ENCODE measurements around the gene NEK11.

Gene NEK11, protein sequence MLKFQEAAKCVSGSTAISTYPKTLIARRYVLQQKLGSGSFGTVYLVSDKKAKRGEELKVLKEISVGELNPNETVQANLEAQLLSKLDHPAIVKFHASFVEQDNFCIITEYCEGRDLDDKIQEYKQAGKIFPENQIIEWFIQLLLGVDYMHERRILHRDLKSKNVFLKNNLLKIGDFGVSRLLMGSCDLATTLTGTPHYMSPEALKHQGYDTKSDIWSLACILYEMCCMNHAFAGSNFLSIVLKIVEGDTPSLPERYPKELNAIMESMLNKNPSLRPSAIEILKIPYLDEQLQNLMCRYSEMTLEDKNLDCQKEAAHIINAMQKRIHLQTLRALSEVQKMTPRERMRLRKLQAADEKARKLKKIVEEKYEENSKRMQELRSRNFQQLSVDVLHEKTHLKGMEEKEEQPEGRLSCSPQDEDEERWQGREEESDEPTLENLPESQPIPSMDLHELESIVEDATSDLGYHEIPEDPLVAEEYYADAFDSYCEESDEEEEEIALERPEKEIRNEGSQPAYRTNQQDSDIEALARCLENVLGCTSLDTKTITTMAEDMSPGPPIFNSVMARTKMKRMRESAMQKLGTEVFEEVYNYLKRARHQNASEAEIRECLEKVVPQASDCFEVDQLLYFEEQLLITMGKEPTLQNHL

DNA sequence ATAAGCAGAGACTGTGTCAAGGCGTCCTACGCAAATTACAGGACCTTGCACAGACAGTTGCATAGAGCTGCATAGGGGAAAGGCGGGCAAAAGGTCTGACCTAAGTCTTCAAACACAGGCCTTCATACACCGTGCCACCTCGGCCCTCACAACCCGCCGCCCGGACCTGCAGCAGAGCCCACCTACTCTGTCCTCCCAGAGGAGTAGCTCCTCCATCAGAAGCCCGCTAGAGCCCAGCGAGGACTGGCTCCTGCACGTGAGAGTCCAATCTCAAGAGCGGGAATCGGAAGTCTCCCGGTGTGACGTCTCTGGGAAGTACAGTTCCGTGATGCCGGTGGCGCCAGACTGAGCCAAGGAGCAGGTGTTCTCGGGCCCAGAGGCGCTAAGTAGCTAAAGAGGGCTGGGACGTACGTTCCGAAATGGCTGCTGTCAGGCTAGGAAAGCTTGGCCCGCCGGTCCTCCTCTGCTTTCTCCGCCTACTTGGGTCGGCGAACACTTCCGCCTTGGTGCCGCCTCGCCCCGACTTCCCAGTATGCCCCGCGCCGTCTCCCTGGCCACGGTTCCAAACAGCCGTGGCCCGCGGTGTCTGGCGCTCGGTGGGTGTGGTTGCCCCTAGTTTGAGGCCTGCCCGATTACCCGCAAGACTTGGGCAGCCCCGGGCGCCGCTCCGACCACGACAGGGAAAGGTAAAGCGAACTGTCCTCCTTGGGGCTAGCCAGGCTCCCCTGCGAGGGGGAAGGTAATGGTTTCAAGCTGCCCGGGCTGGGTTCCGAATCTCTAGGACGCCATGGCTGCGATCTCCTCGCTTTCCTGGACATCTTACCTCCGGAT lies at the start of gene NEK11, which contains the start of gene ASTE1:
Gene NEK11 (plus strand): TSS at position 557 of the 831 bp plus-strand sequence. CDS start 2,832 bp downstream, outside the sequence.
Gene ASTE1 (minus strand): TSS at position 505 of the 831 bp plus-strand sequence. CDS start 1,519 bp downstream, outside the sequence.
- DNase-seq = peak; percentile 79

DNA sequence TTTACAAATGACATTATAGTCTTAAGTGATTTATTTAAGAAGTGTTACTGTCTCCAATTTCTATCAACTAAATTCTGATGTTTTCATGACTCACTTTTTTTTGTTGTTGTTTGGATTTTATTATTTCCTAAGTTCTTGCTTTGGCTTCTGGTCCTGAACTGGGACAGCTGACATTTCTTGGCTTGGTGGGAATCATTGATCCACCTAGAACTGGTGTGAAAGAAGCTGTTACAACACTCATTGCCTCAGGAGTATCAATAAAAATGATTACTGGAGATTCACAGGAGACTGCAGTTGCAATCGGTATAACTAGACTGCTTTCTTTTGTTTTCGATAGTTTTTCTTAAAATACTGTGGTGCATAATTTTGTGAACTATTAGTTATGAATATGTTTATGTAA lies 47.6 kb upstream of the NEK11 start:
- no peak for DNase-seq

DNA sequence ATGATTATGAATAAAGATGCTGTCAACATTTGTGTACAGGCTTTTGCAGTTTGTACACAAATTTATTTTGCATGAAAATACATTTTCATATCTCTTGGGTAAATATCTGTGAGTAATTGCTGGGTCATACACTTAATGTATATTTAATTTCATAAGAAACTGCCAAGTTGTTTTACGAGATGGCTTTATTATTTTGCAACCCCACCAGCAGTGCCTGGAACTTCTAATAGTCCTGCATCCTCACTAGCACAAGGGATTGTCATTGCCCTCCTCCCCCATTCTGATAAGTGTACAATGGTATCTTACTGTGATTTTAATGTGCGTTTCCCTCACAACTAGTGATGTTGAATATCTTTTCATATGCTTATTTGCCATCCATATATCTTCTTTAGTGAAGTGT lies 45.2 kb upstream of the NEK11 start:
- no peak for DNase-seq

DNA sequence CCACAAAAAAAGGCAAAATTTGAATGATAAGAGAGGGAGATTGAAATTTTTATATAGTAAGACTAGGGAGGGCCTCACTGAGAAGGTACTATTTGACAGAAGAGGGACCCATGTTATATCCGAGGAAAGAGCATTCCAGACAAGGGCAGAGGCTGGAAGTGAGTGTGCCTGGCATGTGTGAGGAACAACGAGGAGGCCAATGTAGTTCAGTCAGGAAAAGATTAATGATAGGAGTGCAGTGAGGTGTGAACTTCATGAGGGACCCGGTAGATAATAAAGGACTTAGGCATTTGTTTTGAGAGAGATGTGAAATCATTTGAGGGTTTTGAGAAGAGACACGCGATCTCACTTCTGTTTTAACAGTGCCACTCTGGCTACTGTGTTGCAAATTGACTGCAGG lies 36.4 kb upstream of the NEK11 start:
- DNase-seq = no peak

DNA sequence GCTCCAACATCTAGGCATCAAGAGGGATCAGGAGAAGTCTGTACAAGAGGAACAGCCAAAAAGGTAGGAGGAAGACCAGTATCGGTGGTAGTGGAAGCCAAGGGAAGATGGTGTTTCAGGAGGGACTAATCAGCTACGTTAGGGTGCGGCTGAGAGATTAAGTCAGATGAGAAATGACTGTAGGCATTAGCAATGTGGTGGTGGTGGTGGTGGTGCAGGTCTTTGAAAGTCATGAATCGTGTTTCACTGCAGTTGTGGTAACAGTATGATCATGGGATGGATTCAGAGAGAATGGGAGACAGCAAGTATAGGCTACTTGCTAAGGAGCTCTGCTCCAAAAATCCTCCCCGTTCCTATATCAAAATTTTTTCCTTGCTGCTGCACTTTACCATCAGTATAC lies 35.6 kb upstream of the NEK11 start:
- DNase-seq = no peak

DNA sequence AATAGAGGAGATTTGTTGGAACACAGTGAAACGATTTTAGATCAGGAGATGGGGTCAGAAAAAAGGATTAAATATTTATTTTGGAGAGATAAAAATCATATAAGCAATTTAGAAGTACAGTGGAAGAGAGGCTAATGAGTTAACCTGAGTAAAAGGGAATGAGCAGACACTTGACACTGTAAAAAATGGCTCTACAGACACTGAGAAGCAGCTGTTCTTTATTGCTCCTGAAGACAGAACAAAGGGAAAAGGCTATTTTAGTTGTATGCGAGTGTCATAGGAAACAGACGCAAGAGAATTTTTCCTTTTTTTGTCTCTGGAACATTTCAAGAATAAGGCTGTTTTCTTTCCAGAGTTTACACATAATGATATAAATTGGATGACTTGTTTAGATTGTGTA lies 34.3 kb upstream of the NEK11 start:
- no peak for DNase-seq

DNA sequence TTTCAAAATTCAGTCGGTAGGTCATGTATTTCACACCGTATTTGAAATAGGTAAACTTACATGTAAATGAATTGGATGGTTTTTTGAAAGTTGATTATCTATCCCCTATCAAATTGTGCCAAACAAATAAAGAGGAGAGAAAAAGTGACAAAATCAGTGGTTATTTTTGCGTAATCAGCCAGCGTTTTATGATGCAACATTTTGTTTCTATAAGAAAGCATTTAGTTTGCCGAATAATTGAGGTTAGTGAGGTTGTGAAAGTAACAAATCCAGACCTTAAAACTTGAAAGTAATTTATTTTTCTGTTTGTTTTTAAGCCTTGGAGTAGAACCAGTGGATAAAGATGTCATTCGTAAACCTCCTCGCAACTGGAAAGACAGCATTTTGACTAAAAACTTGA lies 29.4 kb upstream of the NEK11 start:
- no peak for DNase-seq

DNA sequence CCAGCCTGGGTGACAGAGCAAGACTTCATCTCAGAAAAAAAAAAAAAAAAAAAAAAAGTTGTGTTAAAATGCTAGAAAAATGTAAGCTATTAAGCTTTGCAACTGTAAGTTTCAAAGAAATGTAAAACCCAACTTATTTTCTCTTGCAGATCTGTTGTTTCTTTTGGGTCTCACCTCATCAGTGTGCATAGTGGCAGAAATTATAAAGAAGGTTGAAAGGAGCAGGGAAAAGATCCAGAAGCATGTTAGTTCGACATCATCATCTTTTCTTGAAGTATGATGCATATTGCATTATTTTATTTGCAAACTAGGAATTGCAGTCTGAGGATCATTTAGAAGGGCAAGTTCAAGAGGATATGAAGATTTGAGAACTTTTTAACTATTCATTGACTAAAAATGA lies 25.6 kb upstream of the NEK11 start:
- no peak for DNase-seq

DNA sequence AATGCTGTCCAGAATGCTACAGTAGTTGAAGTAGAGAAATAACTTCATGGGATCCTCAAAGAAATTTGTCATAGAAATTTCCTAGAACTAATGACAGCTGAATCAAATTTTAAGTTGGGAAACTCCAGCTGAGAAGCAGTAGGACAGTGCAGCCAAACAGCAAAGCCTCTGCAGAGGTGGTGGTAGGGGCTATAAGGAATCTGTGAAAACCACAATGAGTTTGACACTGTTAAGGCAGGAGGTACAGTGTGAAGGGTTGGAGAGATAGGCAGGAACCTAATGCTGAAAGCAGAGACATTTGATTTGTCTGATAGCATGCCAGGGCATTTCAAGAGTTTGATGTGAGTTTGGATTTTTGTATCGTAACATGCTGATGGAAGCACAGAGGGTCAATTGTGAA lies 22.1 kb upstream of the NEK11 start:
- DNase-seq = no peak

DNA sequence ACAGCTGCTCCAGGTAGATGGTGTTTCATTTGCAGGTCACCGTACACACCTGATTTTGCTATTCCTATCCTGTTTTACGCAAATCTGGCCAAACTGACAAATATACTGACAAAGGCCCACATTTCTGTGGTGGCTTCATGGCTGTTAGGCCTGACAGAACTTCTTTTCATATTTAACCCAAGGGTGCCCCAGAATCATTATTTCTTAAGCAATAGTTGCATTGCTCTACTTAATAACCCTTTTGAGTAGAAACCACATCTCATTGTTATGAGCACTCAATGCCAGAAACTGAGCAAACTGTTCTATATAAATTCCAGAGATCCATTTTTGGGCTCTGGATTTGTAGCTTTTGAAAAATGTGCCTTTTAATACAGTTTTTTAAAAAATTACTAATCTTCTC lies 19.4 kb upstream of the NEK11 start:
- DNase-seq = no peak

DNA sequence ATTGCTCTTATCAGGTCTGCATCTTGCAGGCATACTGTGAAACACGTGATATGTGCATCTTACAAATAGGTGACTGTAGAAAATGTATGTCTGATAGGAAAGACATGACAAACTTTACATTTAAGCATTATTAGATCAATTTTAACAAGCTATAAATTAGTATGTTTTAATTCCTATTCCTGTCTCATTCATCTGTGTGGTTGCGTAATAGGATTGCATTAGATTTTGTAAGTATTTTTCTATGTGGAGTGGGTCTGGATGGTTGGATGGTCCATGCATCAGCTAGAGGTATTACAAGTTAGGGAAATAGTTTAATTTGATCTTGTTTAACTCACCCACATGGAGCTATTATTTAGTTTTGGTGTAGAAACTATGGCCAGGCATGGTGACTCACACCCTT lies 18.9 kb upstream of the NEK11 start:
- DNase-seq = no peak

DNA sequence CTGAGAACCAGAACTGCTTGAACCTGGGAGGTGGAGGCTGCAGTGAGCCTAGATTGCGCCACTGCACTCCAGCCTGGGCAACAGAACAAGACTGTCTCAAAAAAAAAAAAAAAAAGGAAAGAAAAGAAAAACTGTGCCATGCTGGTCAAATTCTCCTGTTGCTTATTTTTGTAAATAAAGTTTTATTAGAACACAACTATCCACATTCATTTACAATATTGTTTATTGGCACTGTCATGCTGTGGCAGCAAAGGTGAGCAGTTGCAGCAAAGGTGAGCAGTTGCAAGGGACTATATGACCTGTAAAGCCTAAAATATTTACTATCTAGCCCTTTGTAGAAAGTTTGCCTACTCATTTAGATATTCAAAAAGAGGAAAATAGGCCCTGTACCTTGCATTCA lies 18.4 kb upstream of the NEK11 start:
- no peak for DNase-seq

DNA sequence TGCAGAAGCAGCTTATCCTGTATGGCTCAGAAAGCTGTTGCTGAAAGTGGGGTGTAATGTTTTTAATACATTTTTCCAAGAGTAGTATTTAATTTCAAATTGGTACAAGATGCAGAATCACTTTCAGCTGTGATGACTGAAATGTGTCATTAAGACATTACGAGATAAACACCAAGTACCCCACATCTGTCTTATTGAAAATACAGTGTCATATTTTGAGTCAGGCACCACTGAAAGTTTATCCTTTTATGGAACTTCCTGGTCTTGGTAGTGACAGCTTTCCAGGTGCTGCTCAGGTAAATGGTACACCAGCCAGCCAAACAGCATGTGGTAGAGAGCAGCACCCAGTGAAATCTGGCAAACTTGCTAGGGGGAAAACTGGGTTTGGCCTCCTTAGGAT lies 17.0 kb upstream of the NEK11 start:
- DNase-seq = no peak

DNA sequence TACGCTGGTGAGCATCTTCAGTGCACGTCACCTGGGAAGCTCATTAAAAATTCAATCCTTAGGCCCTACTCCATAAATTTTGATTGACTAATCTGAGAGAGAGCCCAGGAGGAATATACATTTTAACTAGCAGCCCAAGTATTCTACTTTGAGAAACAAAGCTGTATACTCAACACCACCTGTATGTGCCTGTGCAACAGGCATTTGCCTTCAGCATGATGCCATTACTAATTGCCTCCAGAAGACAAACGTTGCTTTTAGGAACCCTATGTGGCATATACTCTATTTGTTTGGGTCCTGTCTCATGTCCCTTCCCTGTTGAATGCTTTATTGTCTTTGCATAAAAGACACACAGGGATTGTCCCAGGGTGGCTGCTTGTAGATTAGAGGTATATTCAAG lies 7.7 kb upstream of the NEK11 start:
- DNase-seq = no peak

DNA sequence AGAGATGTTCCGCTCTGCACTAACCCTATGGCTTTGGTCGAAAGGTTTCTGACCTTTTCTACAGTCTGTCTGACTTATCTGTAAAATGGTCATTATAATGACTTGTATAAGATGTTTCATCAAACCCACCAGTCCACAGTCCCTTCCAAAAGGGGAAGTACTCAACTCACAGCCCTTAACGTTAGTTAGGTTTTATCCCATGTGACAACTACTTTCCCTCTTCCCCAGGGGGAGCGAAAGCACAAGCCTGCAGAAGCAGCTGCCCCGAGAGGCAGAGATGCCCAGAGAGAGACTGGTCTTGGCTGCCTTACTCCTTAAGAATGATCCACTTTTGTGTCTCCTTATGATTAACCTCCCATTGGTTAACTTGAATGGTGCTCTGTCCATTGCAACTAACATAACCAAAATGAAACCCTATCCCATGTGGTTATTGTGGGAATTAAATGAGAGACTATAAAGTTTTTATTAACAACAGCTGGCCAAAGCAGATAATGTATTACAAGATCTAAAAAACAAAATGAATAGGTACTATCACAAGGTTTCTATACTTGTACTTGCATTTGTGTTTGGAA lies 6.5 kb upstream of the NEK11 start:
- no peak for DNase-seq

DNA sequence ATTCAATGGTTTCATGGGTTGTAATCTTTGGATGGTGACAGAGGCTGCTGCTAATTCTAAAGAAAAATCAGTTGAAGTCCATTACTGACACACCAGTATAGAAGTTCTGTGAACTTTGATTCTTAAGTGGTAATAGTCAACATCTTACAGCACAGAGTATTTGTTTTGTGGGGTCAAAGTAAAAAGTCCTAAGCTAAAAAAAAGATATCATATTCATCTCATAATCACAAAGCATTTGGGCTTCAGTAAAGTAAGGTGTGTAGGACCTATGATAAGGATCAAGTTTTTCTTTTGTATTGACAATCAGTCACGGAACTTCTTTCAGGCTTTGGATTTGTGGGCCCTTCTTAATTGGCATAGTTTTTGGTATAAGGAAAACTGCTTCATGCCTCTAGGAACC lies 1.1 kb upstream of the NEK11 start:
- DNase-seq = no peak

DNA sequence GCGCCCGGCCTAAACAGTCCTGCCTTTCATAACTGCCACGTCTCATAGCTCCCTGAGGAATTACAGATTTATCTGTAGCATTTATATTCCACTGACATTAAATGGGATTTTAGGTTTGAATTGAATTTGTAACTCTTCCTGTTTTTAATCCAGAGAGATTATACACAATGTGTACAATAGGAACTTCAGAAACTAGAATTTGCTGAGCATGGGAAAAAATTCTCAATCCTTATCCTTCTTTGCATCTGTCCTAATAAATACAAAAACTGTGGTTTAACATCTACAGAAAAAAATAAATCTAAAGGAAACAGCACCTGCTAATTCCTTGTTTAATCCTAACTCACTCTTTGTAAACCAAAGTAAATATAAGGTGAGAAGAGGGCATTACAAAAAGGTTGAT lies 2.2 kb downstream of the NEK11 start:
- DNase-seq = no peak

DNA sequence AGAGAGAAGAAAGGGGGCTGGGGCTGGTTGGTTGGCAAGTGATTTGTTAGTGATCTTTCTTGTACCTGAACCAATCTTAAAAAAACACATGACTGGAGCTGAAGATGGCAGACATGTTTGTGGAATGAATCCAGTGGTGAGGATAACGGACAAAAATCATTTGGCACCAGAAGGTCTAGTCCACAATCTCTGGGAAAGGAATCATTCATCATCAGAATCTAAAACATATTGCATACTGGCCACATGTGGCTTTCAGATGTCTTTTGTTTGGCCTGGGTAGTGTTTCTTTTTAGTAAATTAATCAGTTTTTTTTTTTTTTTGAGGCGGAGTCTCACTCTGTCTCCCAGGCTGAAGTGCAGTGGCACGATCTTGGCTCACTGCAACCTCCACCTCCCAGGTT lies 5.0 kb downstream of the NEK11 start:
- DNase-seq = no peak

DNA sequence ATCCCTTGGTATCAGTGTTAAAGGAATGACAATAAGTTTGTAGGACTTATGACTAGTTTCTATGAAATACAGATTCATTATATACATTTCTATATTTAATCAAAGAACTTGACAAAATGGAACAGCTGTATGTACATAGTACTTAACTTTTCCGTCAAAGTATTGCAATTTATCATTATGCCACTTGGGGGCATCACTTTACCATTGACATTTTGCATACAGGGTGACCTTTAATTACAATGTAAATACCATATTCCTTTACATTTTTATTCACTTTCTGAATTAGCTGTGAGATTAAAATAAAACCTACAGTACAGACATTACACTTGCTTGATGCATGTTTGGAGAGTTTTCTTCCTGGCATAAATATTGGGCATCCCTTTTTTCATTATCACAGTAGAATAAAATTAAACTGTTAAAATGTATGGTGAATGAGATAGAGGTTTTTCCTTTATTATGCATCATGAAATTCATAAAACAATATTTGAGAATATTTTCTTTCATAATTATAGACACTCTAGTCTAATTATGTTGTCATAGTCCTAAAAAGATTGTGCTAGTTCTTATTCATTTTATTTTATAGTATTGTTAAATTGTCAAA lies 6.9 kb downstream of the NEK11 start:
- DNase-seq = no peak

DNA sequence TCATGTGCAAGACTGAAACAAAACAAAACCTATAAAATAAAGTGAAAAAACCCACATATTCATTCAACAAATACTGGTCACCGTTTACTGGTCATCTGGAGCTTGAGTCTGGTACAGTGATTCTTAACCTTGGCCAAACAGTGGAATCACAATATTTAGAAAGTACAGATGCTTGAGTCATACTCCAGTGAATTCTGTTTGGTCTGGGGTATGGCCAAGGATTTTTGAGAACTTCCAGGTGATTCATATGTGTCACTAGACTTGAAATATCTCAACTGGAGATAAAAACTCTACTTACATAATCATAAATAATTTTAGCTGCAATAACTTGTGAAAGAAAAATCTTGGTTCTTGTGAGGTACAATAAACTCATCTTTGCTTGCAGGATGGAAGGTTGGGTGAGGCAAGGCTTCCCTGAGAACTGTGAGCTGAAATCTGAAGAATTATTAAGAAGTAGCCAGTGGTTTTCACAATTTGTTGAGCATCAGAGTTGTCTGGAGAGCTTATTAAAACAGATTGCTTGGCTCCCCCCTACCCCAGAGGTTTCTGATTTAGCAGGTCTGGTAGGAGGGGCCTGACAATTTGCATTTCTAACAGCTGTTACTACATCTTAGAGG lies 9.6 kb downstream of the NEK11 start:
- no peak for DNase-seq

DNA sequence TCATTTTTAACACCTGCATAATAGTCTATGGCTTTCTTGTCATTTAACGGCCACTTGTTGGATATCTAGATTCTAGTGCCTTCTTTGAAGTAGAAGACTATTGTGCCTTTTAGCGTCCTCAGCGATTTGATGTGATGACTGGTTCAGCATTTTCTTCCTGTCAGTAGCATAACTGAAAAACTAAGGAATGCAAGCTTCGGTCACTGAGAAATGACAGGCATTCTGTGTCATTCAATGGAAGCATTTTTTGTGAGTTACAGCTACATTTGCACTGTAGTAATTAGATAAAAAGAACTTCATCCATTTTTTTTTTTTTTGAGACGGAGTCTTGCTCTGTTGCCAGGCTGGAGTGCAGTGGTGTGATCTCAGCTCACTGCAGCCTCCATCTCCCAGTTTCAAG lies 10.3 kb downstream of the NEK11 start:
- no peak for DNase-seq

DNA sequence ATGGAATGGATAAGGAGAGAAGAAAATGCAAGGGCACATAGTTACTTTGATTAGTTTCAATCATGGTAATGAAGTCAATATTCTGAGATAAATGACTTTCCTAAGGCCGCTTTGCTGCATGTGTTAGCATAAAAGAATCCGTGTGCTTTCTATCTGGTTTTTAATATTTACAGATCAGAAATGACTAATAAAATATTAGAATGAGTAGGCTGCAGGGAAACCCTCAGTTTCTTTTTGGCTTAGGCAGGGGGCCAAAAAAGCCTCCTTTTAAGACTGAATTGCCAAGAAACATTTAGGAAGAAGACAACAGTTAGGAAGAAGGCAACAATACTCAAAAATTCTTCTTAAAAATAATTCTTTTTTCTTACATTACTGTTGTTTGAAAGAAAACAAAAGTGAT lies 11.6 kb downstream of the NEK11 start:
- no peak for DNase-seq
